Fibroblast of lung (primary cell): ENCODE measurements around the gene FAM47B.

Experiments used
- EZH2 ChIP-seq: IDR thresholded peaks from 2 replicates; pipeline ENCODE4 v1.5.1; 2012; ENCODE audit warnings: low read length, control low read depth, mild to moderate bottlenecking; ENCODE audit errors: missing control alignments
- TF ChIP-seq, protein P1 (sequence below), 2 donors: IDR thresholded peaks in 1 of 2; conservative IDR thresholded peaks in 1 of 2; 1 replicate in 1 of 2; 2 replicates in 1 of 2; pipeline ENCODE4 v1.5.1; 2011 to 2012; ENCODE audit warnings: low read length in 2 of 2, control low read depth in 1 of 2, inconsistent platforms in 1 of 2, low read depth in 1 of 2, mild to moderate bottlenecking in 1 of 2

- TF ChIP-seq, protein P1, sequence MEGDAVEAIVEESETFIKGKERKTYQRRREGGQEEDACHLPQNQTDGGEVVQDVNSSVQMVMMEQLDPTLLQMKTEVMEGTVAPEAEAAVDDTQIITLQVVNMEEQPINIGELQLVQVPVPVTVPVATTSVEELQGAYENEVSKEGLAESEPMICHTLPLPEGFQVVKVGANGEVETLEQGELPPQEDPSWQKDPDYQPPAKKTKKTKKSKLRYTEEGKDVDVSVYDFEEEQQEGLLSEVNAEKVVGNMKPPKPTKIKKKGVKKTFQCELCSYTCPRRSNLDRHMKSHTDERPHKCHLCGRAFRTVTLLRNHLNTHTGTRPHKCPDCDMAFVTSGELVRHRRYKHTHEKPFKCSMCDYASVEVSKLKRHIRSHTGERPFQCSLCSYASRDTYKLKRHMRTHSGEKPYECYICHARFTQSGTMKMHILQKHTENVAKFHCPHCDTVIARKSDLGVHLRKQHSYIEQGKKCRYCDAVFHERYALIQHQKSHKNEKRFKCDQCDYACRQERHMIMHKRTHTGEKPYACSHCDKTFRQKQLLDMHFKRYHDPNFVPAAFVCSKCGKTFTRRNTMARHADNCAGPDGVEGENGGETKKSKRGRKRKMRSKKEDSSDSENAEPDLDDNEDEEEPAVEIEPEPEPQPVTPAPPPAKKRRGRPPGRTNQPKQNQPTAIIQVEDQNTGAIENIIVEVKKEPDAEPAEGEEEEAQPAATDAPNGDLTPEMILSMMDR (conservative IDR thresholded peaks at IDR 0.05 in 1 of 2, IDR thresholded peaks at IDR 0.05 in 1 of 2; ENCODE audit: low read depth in 1 of 2, low read length in 2 of 2) = no peak
- TF ChIP-seq EZH2 = no peak
These were observed 19.1 kb downstream of the FAM47B start for GRCh38 chrX:34961662-34962061.
